Mammary epithelial cell (primary cell): ENCODE measurements around the gene ZNF24.

Experiments used
- CTCF ChIP-seq, 2 donors: IDR thresholded peaks in 1 of 2; conservative IDR thresholded peaks in 1 of 2; 2 replicates each; pipeline ENCODE4 v1.5.1; 2011 to 2012; ENCODE audit warnings: inconsistent platforms in 2 of 2, low read length in 2 of 2, mild to moderate bottlenecking in 2 of 2, control low read depth in 1 of 2, low read depth in 1 of 2; ENCODE audit not compliant: insufficient read depth in 1 of 2; ENCODE audit errors: extremely low read depth in 1 of 2
- EZH2 ChIP-seq: IDR thresholded peaks from 2 replicates; pipeline ENCODE4 v1.6.1; 2012; ENCODE audit warnings: low read length, inconsistent platforms, borderline replicate concordance

DNA sequence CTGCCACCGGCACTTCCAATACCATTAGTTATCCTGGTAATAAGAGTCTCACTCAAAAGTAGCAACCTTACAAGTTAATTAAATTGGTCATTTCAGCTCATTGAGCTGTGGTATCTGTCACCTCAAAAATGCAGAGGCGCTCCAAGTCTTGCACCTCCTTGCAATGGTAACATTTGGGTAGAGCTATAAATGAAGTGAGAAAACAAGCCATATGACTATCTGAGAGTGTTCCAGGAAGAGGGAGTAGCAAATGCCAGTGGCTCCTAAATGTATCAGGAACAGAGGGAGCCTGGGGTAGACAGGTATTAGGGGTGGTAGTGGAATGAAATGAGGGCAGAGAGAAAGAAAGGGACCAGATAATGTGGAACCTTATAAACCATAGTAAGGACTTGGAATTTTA is 48.2 kb downstream of the ZNF24 start:
- no peak for TF ChIP-seq CTCF (conservative IDR thresholded peaks at IDR 0.05 in 1 of 2, IDR thresholded peaks at IDR 0.05 in 1 of 2; ENCODE audit: extremely low read depth in 1 of 2, insufficient read depth in 1 of 2, low read depth in 1 of 2, low read length in 2 of 2)
- TF ChIP-seq EZH2, result no peak
